CD4-positive, CD25-positive, alpha-beta regulatory T cell (primary cell): ENCODE results near the gene PET117. TPM values are rescaled to one million over a fixed set of nuclear protein-coding genes. Genes with fewer than 3 reads are reported as not detected.

Experiments
- ATAC-seq, 2 donors: fragments of 150-1000 bp; cut with Tn5 transposase; one replicate each; pipeline ENCODE4 v1.10.0; 2021; ENCODE audit warnings: low read depth in 2 of 2, moderate number of reproducible peaks in 2 of 2, moderate library complexity in 1 of 2
- DNase-seq, 3 donors: peaks; one replicate each; pipeline versions ENCODE4 v3.0.0 to v3.0.0-alpha.2; 2012 to 2022; ENCODE audit warnings: mixed read lengths in 1 of 3
- H3K27ac ChIP-seq: one replicate; pipeline ENCODE4 v1.7.0; 2013; ENCODE audit warnings: mild to moderate bottlenecking, low read length; ENCODE audit not compliant: insufficient read depth, poor library complexity, severe bottlenecking
- H3K27me3 ChIP-seq: one replicate; pipeline ENCODE4 v1.7.0; 2013; ENCODE audit warnings: low read length; ENCODE audit not compliant: control insufficient read depth, insufficient read depth
- H3K36me3 ChIP-seq: one replicate; pipeline ENCODE4 v1.7.0; 2013; ENCODE audit warnings: mild to moderate bottlenecking, low read length, moderate library complexity; ENCODE audit not compliant: control insufficient read depth, insufficient read depth
- H3K4me1 ChIP-seq: 2 replicates; pipeline ENCODE4 v1.7.0; 2013; ENCODE audit warnings: mild to moderate bottlenecking, low read length; ENCODE audit not compliant: insufficient read depth, control insufficient read depth, poor library complexity, severe bottlenecking
- H3K4me3 ChIP-seq: one replicate; pipeline ENCODE4 v1.7.0; 2013; ENCODE audit warnings: low read depth, mild to moderate bottlenecking, low read length, moderate library complexity
- H3K9me3 ChIP-seq, 2 experiments: 1 replicate in 1 of 2; 2 replicates in 1 of 2; pipeline ENCODE4 v1.7.0; 2013; ENCODE audit warnings: low read length in 2 of 2, mild to moderate bottlenecking in 1 of 2, moderate library complexity in 1 of 2; ENCODE audit not compliant: control insufficient read depth in 2 of 2
- H3K27ac Mint-ChIP-seq, 3 donors: one replicate each; pipeline ENCODE4 v1.8.0; 2020 to 2022; ENCODE audit warnings: mild to moderate bottlenecking in 3 of 3, mixed read lengths in 3 of 3, moderate library complexity in 2 of 3
- H3K27me3 Mint-ChIP-seq: one replicate; pipeline ENCODE4 v1.8.0; 2022; ENCODE audit warnings: mild to moderate bottlenecking, mixed read lengths
- H3K36me3 Mint-ChIP-seq: one replicate; pipeline ENCODE4 v1.8.0; 2020; ENCODE audit warnings: mixed read lengths
- H3K4me1 Mint-ChIP-seq, 4 donors: one replicate each; pipeline ENCODE4 v1.8.0; 2020 to 2022; ENCODE audit warnings: mixed read lengths in 4 of 4, mild to moderate bottlenecking in 1 of 4
- H3K4me3 Mint-ChIP-seq, 4 donors: one replicate each; pipeline ENCODE4 v1.8.0; 2020 to 2022; ENCODE audit warnings: mild to moderate bottlenecking in 4 of 4, mixed read lengths in 4 of 4, moderate library complexity in 3 of 4
- H3K9me3 Mint-ChIP-seq, 7 donors: one replicate each; pipeline ENCODE4 v1.8.0; 2020 to 2022; ENCODE audit warnings: mixed read lengths in 7 of 7, mild to moderate bottlenecking in 3 of 7, moderate library complexity in 2 of 7
- polyA plus RNA-seq, 4 donors: library from polyadenylated mRNA; unstranded; fragments of 300-500 nt; fragmentation: Illumina TruSeq; gene quantifications; one replicate each; pipeline ENCODE4 v1.2.3, GENCODE V29; 2021
- total RNA-seq: library from RNA; stranded (reverse); gene quantifications from one replicate; pipeline ENCODE4 v1.2.3, GENCODE V29; 2022

The PET117 gene
- total and polyA plus RNA-seq, 5 donors from 2014 or later, result 11.4 to 35.3 (median 29.2) TPM

GRCh38 chr20:18180815-18181214, 43.2 kb downstream of the PET117 start:
- Histone ChIP-seq H3K4me1 (no peaks in the 10 kb centered on the region), H3K4me3 (no peak overlapping the region), H3K36me3 (peaks cover 51% of the 10 kb centered on the region), H3K27ac (no peak overlapping the region), H3K9me3 (no peaks in the 10 kb centered on the region), H3K27me3 (no peaks in the 10 kb centered on the region)
- Mint-ChIP-seq H3K27ac (peak overlapping the region in 1 of 3 donors; percentile 36), H3K4me1 (peaks cover 0 to 8% (median 3%) of the 10 kb centered on the region in 4 donors), H3K9me3 (peaks cover 0 to 11% (median 2%) of the 10 kb centered on the region in 7 donors), H3K4me3 (no peak overlapping the region), H3K36me3 (peaks cover 67% of the 10 kb centered on the region), H3K27me3 (no peaks in the 10 kb centered on the region)
- ATAC-seq (no peak), DNase-seq (no peak)

- no peak overlapping the region for H3K4me3 Mint-ChIP-seq
- ATAC-seq, result no peak
- H3K9me3 Mint-ChIP-seq, result peaks cover 0 to 2% (median 0%) of the 10 kb centered on the region in 7 donors
- Histone ChIP-seq H3K36me3 (peaks cover 65% of the 10 kb centered on the region), H3K9me3 (no peaks in the 10 kb centered on the region), H3K27me3 (no peaks in the 10 kb centered on the region), H3K4me1 (no peaks in the 10 kb centered on the region), H3K4me3 (no peak overlapping the region), H3K27ac (no peak overlapping the region)
- DNase-seq, result no peak
- peaks cover 47% of the 10 kb centered on the region for H3K36me3 Mint-ChIP-seq
- H3K27ac Mint-ChIP-seq, result no peak overlapping the region
- H3K4me1 Mint-ChIP-seq, result peaks cover 0 to 4% (median 0%) of the 10 kb centered on the region in 4 donors
- H3K27me3 Mint-ChIP-seq, result no peaks in the 10 kb centered on the region
These were observed 49.4 kb downstream of the PET117 start for GRCh38 chr20:18187020-18187419.

- no peak overlapping the region for H3K27ac ChIP-seq
- peaks cover 0 to 4% (median 0%) of the 10 kb centered on the region in 4 donors for H3K4me1 Mint-ChIP-seq
- H3K27me3 ChIP-seq, result no peaks in the 10 kb centered on the region
- H3K4me3 Mint-ChIP-seq, result no peak overlapping the region
- peaks cover 0 to 2% (median 0%) of the 10 kb centered on the region in 7 donors for H3K9me3 Mint-ChIP-seq
- H3K4me3 ChIP-seq, result no peak overlapping the region
- peak overlapping the region in 1 of 3 donors; percentile 73 for H3K27ac Mint-ChIP-seq
- DNase-seq (no peak), ATAC-seq (no peak)
- H3K4me1 ChIP-seq, result no peaks in the 10 kb centered on the region
- H3K36me3 ChIP-seq, result peaks cover 53% of the 10 kb centered on the region
- no peaks in the 10 kb centered on the region for H3K27me3 Mint-ChIP-seq
- H3K9me3 ChIP-seq, result no peaks in the 10 kb centered on the region
- H3K36me3 Mint-ChIP-seq, result peaks cover 35% of the 10 kb centered on the region
These were observed 50.8 kb downstream of the PET117 start for GRCh38 chr20:18188434-18188833.

DNA sequence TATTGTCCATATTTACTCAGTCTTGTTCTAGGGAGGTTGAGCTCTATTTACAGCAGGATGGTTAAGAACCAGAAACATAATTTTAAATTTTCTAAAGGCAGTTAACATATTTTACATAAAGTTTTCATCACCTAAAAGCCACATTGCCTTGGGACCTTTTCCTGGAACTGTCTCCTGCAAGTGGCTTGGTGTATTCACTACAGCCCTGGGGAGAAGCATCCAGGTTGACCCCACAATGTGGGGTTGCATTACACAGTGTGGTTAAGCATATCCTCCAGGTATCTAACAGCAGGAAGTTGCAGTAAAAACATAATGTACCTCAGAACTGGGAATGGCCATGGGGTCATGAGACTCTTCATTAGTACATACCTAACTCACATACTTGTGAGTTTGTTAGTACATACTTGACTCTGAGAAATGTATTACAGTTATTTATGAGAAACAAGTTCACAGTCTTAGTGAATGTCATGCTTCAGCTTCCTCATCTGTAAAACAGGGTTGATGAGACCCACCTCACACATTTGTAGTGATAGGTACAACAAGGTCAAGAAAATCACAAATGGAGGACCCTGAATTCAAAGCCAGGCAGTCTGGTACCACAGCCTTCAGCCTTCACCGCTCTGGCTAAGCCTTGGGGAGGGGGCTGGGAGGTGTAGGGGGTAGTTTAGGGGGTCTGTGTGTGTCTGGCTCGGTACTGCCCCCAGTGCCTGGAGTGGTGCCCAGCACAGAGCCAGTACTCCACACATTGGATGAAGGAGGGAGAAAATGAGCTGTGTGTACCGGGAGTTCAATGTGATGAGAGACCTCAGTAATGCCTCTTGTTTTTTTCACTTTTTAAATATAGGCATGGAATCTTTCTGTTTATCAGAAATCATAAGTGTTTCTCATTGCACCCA, 52.9 kb downstream of the PET117 start:
- Histone ChIP-seq H3K36me3 (peaks cover 32% of the 10 kb centered on the region), H3K27ac (no peak overlapping the region), H3K4me3 (no peak overlapping the region), H3K4me1 (no peaks in the 10 kb centered on the region), H3K27me3 (no peaks in the 10 kb centered on the region), H3K9me3 (no peaks in the 10 kb centered on the region)
- Mint-ChIP-seq H3K9me3 (no peaks in the 10 kb centered on the region), H3K4me3 (no peak overlapping the region), H3K27ac (peak overlapping the region in 2 of 3 donors; percentile 78 to 90), H3K4me1 (peaks cover 0 to 4% (median 0%) of the 10 kb centered on the region in 4 donors), H3K27me3 (no peaks in the 10 kb centered on the region), H3K36me3 (peaks cover 22% of the 10 kb centered on the region)
- ATAC-seq (no peak), DNase-seq (no peak)

DNA sequence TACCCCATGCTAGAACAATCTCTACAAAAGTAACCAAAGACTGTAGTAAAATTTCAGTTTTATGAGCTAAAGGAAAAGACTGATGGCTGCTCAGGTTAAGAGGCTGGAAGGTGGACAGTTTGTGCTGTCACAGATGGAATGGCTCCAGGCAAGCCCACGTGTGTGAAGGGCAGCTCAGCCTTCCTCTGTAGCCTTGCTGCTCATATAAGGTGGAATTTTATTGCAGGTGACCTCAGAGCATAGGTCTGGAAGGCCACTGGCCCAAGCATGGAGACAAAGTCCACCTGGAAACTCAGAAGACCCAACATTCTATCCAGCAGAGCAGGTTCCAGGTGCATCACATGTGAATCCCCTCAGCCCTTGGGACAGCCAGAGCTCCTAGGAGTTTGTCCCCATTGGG, 53.6 kb downstream of the PET117 start:
- Mint-ChIP-seq H3K36me3 (peaks cover 15% of the 10 kb centered on the region), H3K27me3 (no peaks in the 10 kb centered on the region), H3K4me1 (peaks cover 0 to 4% (median 0%) of the 10 kb centered on the region in 4 donors), H3K27ac (no peak overlapping the region), H3K4me3 (no peak overlapping the region), H3K9me3 (peaks cover 0 to 2% (median 0%) of the 10 kb centered on the region in 7 donors)
- Histone ChIP-seq H3K4me1 (no peaks in the 10 kb centered on the region), H3K9me3 (no peaks in the 10 kb centered on the region), H3K27me3 (no peaks in the 10 kb centered on the region), H3K27ac (no peak overlapping the region), H3K36me3 (peaks cover 25% of the 10 kb centered on the region), H3K4me3 (no peak overlapping the region)
- ATAC-seq (no peak), DNase-seq (no peak)

Other genes with a start within 250 kb of the PET117 start
- 71.9 TPM for gene SNX5, start 169.1 kb upstream of the PET117 start, total RNA-seq
- gene SNX5, start 169.1 kb upstream of the PET117 start, polyA plus RNA-seq, result 10 to 100 TPM; 71.9 to 82.8 (median 78.9) TPM
- gene MGME1, start 168.8 kb upstream of the PET117 start, total RNA-seq, result 19.2 TPM
- gene MGME1, start 168.8 kb upstream of the PET117 start, polyA plus RNA-seq, result 10 to 100 TPM; 10.6 to 18.8 (median 14.3) TPM
- gene OVOL2, start 79.9 kb upstream of the PET117 start, total RNA-seq, result not detected
- gene OVOL2, start 79.9 kb upstream of the PET117 start, polyA plus RNA-seq, result not detected
- 7.4 TPM for gene KAT14, start within 50 bp of the PET117 start, total RNA-seq
- gene KAT14, start within 50 bp of the PET117 start, polyA plus RNA-seq, result 10 to 100 TPM in 3 of 4 donors, 1 to 10 TPM in 1; 10.0 to 15.9 (median 12.5) TPM
- gene ZNF133, start 150.7 kb downstream of the PET117 start, total RNA-seq, result 7.2 TPM
- 10 to 100 TPM in 2 of 4 donors, 1 to 10 TPM in 2; 7.5 to 11.1 (median 9.4) TPM for gene ZNF133, start 150.7 kb downstream of the PET117 start, polyA plus RNA-seq